Umbilical cord (tissue), 2 donors: ENCODE measurements around the gene PRICKLE2. TPM values are rescaled to one million over a fixed set of nuclear protein-coding genes. Genes with fewer than 3 reads are reported as not detected.
A peak's percentile ranks its signal among the peaks of the same experiment; 100 is the strongest.

ENCODE experiments used
- DNase-seq: peaks from one replicate; pipeline ENCODE4 v3.0.0-alpha.2; 2015; ENCODE audit warnings: low spot score
- total RNA-seq: library from RNA; depleted of rRNA; stranded (reverse); fragments of >200 nt; gene quantifications from one replicate; pipeline ENCODE4 v1.2.3, GENCODE V29; 2014; ENCODE audit warnings: low replicate concordance; ENCODE audit not compliant: insufficient read depth

PRICKLE2 gene
- total RNA-seq, 1 donor from 2014 or later, result 56.1 TPM

GRCh38 chr3:64221571-64222257 is 3.6 kb downstream of the PRICKLE2 start:
- DNase-seq, result no peak

GRCh38 chr3:64220161-64220914 is 4.9 kb downstream of the PRICKLE2 start:
- DNase-seq, result peak; percentile 74

- no peak for DNase-seq
Measured at GRCh38 chr3:64218746-64219145, 6.5 kb downstream of the PRICKLE2 start.

- DNase-seq, result no peak
Measured at GRCh38 chr3:64218329-64218728, 6.9 kb downstream of the PRICKLE2 start.

DNA sequence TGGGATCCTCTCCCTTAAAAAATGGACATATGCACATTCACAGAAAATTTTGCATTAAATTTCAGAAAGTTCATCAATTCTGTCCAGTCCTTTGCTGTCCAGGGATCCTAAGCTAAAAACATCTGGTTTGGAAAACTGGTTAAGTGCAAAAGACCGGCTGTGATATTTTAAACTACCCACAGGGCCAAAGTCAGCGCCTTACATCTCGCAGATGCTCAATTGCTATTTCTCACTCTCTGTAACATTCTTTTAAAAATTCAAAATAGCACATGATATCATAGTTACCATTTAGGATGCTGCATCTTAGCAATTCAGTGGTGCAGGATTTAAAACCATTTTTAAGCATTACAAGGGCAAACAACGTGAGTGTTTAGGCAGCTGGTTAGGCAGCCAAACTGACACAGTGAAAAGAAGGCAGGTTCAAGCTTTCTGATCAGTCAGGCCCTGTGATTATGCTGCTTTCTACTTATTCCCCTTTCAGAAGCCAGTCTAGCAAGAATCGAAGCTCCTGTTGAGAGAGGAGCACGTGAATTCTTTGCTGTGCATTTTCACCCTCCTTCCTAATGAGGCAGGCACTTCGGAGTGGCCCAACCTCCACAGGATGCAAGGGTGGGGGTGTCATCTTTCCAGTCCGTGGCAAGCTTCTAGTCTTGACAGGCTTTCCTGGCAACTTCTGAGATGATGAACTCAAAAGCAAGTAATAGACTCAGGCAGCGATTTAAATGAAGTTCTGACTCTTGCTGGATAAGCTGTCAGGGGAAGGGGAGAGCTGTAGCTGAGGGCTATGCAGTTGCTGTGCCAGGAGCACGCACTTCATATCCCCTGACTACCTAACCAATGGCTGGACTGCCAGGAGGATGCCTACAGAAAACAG is 8.8 kb downstream of the PRICKLE2 start:
- peak; percentile 42 for DNase-seq

- DNase-seq, result no peak
Measured at GRCh38 chr3:64215559-64215958, 9.7 kb downstream of the PRICKLE2 start.

DNA sequence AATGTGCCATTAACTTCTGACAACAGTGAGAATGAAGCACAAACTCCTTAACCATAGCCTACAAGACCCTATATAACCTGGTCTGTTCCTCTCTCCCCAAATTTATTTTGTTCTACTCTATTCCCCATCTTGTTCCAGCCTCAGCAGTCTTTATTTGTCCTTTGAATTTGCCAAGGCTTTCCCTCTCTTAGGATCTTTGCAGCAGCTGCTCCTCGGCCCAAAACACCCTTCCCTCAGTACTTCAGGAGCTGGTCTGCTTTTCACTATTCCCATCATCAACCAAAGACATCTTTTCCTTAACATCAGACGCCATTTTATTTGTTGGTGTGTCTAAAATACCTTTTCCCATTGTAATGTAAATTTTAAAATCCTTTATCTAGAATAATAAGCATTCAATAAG is 10.2 kb downstream of the PRICKLE2 start:
- DNase-seq, result no peak

- DNase-seq, result no peak
Measured at GRCh38 chr3:64214381-64215018, 10.8 kb downstream of the PRICKLE2 start.

DNA sequence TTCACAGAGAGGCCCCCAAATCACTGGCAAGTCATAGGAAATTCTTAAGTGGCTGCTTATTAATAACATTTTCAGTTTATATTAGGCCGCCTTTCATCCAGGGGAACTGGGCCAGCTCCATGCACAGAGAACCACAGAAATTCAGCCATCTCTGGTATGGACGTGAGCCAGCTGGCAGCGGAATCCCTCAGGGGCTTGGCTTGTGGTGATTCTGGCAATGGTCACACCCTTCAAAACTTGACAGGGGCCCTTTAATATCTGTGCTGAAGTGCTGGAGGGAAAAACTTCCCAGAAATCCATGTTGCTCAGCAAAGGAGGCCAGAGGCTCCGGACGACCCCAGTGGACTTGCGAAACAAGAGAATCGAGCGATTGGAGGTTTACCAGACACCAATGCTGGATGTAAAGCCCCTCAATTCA is 11.3 kb downstream of the PRICKLE2 start:
- peak; percentile 72 for DNase-seq

DNA sequence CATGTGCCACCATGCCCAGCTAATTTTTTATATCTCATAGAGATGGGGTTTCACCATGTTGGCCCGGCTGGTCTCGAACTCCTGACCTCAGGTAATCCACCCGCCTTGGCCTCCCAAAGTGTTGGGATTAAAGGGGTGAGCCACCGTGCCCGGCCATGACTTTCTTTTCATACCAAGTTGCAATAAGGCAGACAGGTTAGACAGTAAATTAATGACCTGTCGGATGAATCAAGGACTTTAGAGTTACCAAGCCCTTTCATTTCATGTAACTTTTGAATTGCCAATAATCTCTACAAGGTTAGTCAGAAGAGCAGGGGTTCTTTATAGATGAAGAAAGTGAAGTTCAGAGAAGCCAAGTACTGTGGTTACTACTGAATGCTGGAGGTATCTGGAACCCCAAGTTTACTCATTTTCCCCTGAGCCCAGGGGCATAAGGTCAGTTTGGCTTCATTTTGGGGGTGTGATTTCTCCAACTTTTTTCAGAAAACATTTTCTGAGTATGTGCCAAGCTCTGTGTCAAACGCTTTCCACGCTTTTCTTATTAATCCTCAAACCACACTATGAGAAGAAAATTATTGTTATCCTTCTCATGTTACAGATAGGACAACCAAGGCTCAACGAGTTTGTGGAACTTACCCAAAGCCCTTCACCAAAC is 11.9 kb downstream of the PRICKLE2 start:
- no peak for DNase-seq

- peak; percentile 81 for DNase-seq
Measured at GRCh38 chr3:64209866-64210621, 15.2 kb downstream of the PRICKLE2 start.

- peak; percentile 98 for DNase-seq
Measured at GRCh38 chr3:64207289-64208080, 17.8 kb downstream of the PRICKLE2 start.

DNA sequence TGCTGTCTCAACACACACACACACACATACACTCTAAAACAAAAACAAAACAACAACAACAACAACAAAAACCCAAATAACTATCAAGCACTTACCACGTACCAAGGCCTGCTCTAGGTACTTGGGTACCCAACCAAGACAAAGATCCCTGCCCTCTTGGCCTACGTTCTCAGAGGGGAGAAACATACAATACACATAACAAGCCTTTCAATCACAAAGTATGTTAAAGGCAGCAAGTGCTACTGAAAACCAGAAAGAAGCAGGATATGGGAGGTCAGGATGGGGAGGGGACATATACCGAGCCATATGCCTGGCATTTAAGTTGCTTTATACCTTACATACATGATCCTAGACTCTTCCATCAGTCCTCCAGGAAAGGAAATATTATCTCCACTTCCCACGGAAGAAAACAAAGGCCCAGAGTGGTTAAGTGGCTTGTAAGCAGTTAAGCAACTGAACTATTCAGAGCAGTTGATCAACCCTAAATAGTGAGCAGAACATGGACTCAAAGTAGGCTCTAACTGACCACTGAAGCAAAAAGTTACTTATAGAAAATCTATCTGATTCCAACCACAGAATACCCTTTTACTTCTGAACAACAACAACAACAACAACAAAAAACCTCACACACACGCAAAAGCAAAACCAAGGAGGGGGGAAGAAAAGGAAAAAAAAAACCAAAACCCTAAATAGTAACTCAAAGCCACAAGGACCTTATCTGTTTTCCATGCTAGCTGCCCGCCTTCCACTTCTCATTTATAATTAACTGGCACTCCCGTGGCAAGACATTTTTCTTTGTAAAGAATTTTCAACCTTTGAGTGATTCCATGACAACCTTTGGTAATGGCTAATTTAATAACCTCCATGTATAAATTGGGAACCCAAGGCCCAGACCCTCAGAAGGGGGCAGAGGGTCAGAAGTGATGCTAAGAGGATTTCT is 21.0 kb downstream of the PRICKLE2 start:
- DNase-seq, result no peak

DNA sequence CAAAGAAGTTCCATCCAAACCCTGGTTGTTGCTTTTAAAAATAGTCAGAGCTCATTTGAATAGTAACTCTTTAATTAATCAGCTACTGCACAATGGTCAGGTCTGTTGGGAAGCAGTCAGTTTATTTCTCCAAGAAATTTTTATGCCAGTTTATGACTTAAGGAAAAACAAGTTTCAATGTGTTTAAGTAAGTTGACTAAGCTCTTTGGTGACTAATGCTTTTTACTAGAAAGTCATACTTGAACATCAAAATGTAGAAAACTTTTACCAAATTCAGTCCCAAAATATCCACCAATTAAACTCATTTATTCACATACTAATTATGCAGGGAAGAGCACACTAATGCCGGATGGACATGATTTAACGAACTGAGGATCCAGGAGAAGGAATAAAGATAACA is 22.1 kb downstream of the PRICKLE2 start:
- DNase-seq, result no peak

GRCh38 chr3:64199932-64200331 is 25.3 kb downstream of the PRICKLE2 start:
- DNase-seq, result no peak

- DNase-seq, result no peak
Measured at GRCh38 chr3:64196236-64196929, 28.9 kb downstream of the PRICKLE2 start.

DNA sequence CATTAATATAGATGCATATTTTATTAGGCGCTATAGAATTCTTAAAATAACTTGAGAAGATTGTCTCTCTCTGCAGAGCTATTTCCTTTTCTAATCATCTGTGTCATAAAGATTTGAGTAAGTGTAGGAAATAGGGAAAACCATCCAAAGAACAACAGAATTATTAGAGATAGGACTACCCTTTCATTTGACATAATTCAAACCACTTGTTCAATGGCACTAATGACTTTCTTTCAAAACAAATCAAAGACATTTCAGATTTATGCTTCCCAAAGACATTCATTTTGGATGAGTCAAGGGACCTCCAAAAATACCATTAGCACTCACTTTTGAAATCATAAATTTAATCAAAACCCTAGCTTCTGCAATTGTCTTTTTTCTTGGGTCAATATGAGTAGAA is 29.5 kb downstream of the PRICKLE2 start:
- DNase-seq, result no peak

DNA sequence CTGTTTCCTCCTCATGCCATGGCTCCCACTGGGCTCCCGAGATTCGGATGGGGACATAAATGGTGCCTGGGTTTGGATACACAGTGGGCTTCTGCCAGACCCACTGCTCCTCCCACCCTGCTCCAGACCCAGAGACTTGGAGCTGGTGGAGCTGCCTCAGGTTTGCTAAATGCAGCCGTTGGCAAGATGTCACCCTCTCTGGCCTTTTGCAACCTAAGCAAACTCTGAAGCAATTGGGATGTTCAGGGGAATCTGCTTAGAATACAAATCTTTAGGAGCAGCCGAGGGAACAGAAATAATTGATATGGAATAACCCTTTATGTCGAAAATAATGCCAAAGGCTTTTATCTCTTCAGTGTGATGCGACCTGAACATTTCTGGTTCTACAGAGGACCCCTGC is 33.4 kb downstream of the PRICKLE2 start:
- DNase-seq, result no peak
